Myocyte (in vitro differentiated cells): ENCODE measurements around the gene CAMTA2. TPM values are rescaled to one million over a fixed set of nuclear protein-coding genes. Genes with fewer than 3 reads are reported as not detected.
A peak's percentile ranks its signal among the peaks of the same experiment; 100 is the strongest.

Source experiments
- DNase-seq: peaks from one replicate; pipeline ENCODE4 v3.0.0-alpha.2; 2012; ENCODE audit warnings: low read depth
- total RNA-seq: library from RNA; depleted of rRNA; stranded (reverse); fragments of >200 nt; gene quantifications from 2 replicates; pipeline ENCODE4 v1.2.3, GENCODE V29; 2014

CAMTA2 gene
- total RNA-seq, 1 donor from 2014 or later: 23.8 TPM

- no peak for DNase-seq
These were observed 12.1 kb upstream of the CAMTA2 start for GRCh38 chr17:4999430-5000093.

DNA sequence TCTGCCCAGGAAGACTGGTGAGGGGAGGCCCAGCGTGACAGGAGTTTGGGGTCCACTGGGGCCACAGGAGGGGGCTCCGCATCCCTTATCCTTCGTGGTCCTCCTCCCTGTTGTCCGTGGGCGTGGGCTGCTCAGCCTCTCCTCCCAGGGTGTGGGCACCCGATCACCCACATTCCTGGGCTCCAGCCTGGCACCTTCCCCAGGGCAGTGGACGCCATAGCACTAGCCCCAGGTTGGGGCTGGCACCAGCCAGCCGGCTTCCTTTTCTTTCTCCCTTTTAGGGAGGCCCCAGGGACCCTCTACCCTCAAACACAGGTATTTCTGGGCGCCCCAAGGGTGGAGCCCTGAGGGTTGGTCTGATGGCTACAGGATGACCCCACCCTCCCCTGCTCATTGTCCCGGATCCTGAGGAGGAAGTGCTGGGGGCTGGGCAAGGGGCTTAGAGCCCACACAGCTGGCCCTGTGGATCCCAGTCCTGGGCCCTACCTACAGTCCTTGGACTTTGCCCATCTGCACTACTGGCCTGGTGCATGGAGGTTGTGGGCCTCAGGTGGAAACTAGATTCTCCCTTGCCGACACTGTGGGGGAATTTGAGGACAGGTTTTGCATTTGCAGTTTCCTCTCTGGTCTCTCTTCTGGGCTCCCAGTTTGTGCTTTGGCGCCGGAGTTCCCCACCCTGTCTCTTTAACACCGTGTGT lies 11.4 kb upstream of the CAMTA2 start:
- DNase-seq: no peak

DNA sequence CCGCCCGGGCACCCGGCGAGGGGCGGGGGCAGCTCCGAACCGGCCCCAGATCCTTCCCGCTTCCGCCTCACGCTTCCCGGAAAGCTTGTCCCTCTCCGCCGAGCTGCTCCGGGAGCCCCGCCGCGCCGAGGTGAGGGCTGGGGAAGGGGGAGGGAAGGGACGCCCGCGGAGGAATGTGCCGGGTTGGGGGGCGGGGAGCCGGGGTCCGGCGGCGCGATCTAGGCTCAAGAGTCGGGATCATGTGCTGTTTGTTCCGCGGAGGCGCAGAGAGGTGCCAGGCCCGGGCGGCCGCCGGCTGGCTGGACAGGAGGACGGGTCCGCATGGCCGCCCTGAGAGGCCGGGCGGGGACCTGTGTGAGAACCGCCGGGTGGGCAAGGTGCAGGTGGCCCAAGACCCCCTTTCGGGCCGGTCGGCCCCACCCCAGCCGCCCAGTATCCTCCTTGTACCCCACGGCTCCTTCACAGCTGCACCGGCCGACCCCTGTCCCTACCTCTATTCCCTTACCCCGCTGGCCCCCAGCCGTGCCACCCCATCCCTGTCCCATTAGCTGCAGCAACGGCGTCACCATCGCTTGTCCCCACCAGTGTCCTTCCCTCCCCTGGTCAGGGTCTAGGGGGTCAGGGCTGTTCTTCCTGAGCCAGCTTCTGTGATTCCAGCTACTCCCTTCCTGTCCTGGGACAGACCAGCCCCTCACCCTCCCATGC lies 10.7 kb upstream of the CAMTA2 start:
- no peak for DNase-seq

- DNase-seq: peak; percentile 94
These were observed 10.0 kb upstream of the CAMTA2 start, which contains the start of the genes INCA1 and KIF1C for GRCh38 chr17:4997302-4998026. INCA1 (minus strand) TSS chr17:4997522; CDS start chr17:4994437, 3,085 bp downstream. KIF1C (plus strand) TSS chr17:4997950; CDS start chr17:5000247, 2,297 bp downstream.

DNA sequence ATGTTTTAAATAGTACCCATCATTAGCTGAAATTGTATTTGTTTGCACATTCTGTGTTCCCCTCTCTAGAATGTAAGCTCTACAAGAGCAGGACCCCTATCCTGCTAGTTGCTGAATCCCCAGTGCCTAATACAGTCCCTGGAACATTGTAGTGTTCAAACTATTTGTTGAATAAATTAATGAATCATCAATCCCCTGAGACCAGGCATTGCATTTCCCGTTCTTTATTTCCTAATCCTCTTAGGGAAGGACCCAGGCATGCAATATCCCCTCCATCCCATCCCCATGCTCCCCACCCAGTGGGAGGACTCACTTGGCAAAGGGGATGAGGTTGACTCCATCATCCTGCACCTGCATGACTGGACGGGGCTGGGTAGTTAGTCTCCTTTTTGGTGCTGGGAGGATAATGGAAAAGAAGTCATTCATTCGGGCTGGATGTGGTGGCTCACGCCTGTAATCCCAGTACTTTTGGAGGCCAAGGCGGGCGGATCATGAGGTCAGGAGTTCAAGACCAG lies 6.7 kb upstream of the CAMTA2 start:
- DNase-seq: no peak

DNA sequence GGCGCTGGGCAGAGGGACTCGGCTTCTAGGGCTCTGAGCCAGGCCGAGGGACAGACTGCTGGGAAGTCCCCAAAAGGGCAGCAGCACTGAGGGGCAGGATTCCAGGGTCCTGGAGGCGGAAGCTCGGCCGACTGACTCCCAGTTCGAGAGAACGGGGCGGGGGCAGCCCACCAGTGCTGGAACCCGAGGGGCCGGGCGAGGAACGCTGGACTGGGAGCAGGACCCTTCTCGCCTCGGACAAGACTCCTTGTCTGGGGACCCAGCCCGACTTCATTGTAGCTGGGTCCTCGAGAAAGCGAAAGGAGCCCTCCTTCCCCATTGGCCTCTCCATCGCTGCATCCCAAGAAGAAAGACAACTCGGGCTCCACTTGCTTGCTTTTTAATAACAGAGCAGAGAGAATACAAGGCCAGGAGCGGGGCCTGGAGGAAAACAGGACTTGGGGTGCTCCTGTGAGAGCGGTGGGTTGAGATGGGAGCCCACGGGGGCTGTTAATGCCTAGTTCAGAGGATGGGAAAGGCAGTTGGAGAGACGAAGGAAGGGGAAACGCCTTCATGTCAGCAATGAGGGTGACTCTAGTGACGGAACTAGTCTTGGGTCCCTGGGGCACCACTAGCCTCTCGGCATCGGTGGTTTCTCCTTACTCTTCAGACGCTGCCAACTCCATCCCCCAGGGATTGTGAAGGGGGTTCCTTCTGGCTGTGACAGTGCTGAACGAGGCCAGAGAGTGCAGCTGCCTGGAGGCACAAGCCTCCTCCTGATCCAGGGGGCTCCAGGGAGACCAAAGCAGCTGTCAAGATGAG lies 492 bp upstream of the CAMTA2 start:
- peak; percentile 62 for DNase-seq

DNA sequence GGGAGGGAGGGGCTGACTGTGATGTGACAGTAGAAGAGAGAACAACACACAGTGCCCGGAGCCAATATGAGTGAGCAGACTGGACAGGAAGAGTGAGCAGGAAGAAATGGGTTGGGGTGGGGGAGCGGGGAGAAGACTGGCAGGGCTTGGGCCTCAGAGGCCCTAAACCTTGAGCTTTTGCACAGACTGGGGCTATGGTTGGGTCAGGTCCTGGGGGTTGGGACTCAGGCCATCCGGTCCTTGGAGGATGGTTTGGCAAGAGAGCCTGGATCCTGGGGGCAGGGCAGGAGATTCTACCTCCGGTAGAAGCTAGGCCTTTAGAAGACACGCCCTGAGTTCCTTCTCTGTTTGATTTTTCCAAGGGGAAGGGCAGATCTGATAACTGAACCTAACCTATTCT lies 1.1 kb downstream of the CAMTA2 start:
- DNase-seq: no peak

GRCh38 chr17:4982305-4982704 lies 5.2 kb downstream of the CAMTA2 start:
- no peak for DNase-seq

- peak; percentile 69 for DNase-seq
These were observed 6.7 kb downstream of the CAMTA2 start for GRCh38 chr17:4980644-4981216.

- DNase-seq: no peak
These were observed 8.7 kb downstream of the CAMTA2 start for GRCh38 chr17:4978726-4979125.

GRCh38 chr17:4974115-4974670 lies 13.3 kb downstream of the CAMTA2 start:
- peak; percentile 85 for DNase-seq

- no peak for DNase-seq
These were observed 14.0 kb downstream of the CAMTA2 start for GRCh38 chr17:4973256-4974114.

DNA sequence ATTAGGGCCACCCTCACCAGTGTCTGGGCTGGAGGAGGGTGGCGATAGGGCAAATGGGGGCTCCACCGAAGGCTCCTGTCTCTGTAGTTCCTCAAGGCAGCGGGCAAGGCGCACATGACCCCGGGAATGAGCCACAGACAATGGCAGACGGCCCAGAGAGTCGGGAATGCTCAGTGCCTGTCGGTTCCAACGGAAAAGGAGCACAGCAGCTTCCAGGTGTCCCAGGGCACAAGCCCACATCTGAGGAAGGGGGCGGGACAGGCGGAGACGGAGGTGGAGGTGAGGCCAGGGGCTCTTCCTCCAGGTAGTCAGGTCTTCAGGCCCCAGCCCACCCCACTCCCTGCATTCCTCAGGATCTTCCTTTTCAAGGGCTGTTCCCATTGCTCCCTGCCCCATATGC lies 14.7 kb downstream of the CAMTA2 start:
- DNase-seq: no peak

- DNase-seq: no peak
These were observed 15.2 kb downstream of the CAMTA2 start for GRCh38 chr17:4972322-4972721.

- no peak for DNase-seq
These were observed 15.6 kb downstream of the CAMTA2 start for GRCh38 chr17:4971826-4972225.

DNA sequence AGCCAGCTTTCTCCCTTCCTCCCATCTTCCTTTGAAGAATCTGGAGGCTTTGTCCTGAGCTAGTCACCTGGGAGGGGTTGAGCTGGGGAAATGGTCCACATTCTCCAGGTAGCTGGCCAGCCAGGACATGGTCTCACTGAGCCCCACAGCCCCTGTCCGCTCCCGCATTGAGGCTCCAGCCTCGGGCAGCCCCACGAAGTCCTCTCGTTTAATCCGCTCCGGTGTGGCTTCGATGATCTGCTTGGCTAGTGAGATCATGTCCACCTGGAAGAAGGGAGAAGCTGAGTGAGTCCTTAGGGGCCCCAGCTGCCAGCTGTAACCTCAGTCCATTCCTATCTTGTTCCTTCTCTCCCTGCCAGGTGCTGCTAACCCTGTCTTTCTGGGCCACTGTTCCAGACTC lies 17.2 kb downstream of the CAMTA2 start:
- DNase-seq: no peak

DNA sequence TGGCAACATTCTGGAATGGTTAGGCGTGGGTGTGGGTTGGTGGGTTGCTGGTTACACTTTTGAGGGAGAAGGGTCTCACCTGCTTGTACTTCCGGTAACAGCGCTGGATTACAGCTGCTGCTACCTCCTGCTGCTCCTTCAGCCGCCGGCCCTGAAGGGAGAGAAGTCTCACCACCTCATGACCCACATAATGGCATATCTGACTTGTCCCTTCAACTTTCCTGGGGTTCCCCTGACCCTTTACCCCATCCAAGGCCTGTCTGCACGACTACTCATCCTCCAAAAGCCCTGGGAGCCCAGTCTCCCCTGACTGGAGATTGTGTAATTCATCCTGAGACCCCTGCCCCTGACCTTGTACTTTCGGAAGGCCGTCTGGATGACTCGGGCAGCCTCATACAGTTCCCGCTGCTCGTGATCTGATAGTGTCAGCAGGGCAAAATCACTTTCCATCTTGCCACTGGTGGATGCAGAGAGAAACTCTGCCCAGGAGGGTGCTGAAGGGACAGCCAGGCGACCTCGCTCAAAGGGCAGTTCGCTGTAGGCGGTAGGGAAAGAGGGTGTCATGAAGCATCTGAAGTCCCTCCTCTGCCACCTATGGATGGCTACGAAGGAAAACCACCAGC lies 17.8 kb downstream of the CAMTA2 start:
- peak; percentile 36 for DNase-seq

DNA sequence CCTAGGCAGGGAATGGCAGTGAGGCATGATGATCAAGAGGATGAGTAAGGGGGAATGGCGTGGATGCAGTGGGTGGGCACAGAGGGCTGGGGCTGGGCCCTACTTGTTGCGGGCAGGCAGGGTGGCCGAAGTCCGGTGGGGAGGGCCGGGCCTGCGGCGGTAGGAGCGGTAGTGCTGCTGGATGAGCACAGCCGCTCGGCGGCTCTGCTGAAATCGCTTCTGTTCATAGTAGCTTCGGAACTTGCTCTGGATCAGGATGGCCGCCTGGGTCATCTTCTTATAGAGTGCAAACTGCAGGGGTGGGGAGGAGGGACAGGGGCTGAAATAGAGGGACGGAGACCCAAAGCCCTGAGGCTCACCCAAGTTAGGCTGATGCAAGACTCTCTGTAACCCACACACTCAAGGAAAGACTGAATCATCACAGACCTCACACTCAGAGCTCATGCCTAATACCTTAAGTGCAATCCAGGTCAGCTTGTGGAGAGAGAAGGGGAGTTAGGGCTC lies 18.4 kb downstream of the CAMTA2 start:
- DNase-seq: peak; percentile 86
